AG08396 (cell line): ENCODE measurements around the gene C6orf132.
"Not testable (repeated sequence)": the region's sequence is repeated elsewhere in the genome, so short reads cannot be mapped to it uniquely, and the experiment has no call there.

ENCODE experiments used
- DNase-seq: peaks from one replicate; pipeline ENCODE4 v3.0.0; 2012; ENCODE audit warnings: low spot score, mixed read lengths

C6orf132 gene

GRCh38 chr6:42142118-42142835, at the start of gene C6orf132:
C6orf132 (minus strand) TSS chr6:42142620; CDS start chr6:42142444, 176 bp downstream.
- DNase-seq = peak; percentile 61

GRCh38 chr6:42190554-42191183, 48.2 kb upstream of the C6orf132 start:
- peak; percentile 59 for DNase-seq

GRCh38 chr6:42188406-42188805, 46.0 kb upstream of the C6orf132 start:
- peak; percentile 0 for DNase-seq

GRCh38 chr6:42185597-42185996, 43.2 kb upstream of the C6orf132 start:
- DNase-seq = no peak

GRCh38 chr6:42184475-42184874, 42.1 kb upstream of the C6orf132 start:
- DNase-seq = no peak

GRCh38 chr6:42182101-42182500, 39.7 kb upstream of the C6orf132 start:
- no peak for DNase-seq

GRCh38 chr6:42179945-42180313, 37.5 kb upstream of the C6orf132 start:
- no peak for DNase-seq

GRCh38 chr6:42179261-42179944, 37.0 kb upstream of the C6orf132 start:
- no peak for DNase-seq

GRCh38 chr6:42177514-42178364, 35.3 kb upstream of the C6orf132 start:
- no peak for DNase-seq

GRCh38 chr6:42176981-42177380, 34.6 kb upstream of the C6orf132 start:
- no peak for DNase-seq

GRCh38 chr6:42175860-42176259, 33.4 kb upstream of the C6orf132 start:
- DNase-seq = no peak

- no peak for DNase-seq
These were observed 30.7 kb upstream of the C6orf132 start, which contains the start of gene GUCA1A for GRCh38 chr6:42173101-42173500. GUCA1A (plus strand) TSS chr6:42173364; CDS start chr6:42173614, 250 bp downstream.

- no peak for DNase-seq
These were observed 29.6 kb upstream of the C6orf132 start for GRCh38 chr6:42171813-42172581.

- not testable (repeated sequence) for DNase-seq
These were observed 27.4 kb upstream of the C6orf132 start for GRCh38 chr6:42169780-42170179.

GRCh38 chr6:42168650-42169049, 26.2 kb upstream of the C6orf132 start:
- DNase-seq = no peak

- DNase-seq = peak; percentile 80
These were observed 24.2 kb upstream of the C6orf132 start for GRCh38 chr6:42166444-42167141.

GRCh38 chr6:42165016-42165415, 22.6 kb upstream of the C6orf132 start:
- DNase-seq = peak; percentile 70

- peak; percentile 32 for DNase-seq
These were observed 21.6 kb upstream of the C6orf132 start for GRCh38 chr6:42163981-42164380.

GRCh38 chr6:42162812-42163211, 20.4 kb upstream of the C6orf132 start:
- no peak for DNase-seq

GRCh38 chr6:42162384-42162783, 20.0 kb upstream of the C6orf132 start:
- no peak for DNase-seq
